GM11168 (cell line): ENCODE measurements around the gene APOOL.
"Not testable (repeated sequence)": the region's sequence is repeated elsewhere in the genome, so short reads cannot be mapped to it uniquely, and the experiment has no call there.

Source experiments
- in situ Hi-C: fragments of 300-500 bp; cut with MboI; formaldehyde crosslinking; loops from one replicate; pipeline ENCODE4 v1.12.0; 2022; ENCODE audit warnings: low sequenced_read_pairs; ENCODE audit not compliant: unreplicated experiment

The APOOL gene

GRCh38 chrX:85003655-85004244 is at the start of gene APOOL:
TSS of gene APOOL (plus strand) at chrX:85003877. CDS start at chrX:85003913, 36 bp downstream.
- in situ Hi-C loops: no loop called here

- in situ Hi-C loops: no loop called here
Measured at GRCh38 chrX:84956304-84956703, 47.4 kb upstream of the APOOL start.

- in situ Hi-C loops: no loop called here
Measured at GRCh38 chrX:84974803-84975202, 28.9 kb upstream of the APOOL start.

GRCh38 chrX:84991739-84992138 is 11.9 kb upstream of the APOOL start:
- in situ Hi-C loops: not testable (repeated sequence)

- in situ Hi-C loops: no loop called here
Measured at GRCh38 chrX:84993150-84993549, 10.5 kb upstream of the APOOL start.

- in situ Hi-C loops: no loop called here
Measured at GRCh38 chrX:85001344-85001743, 2.3 kb upstream of the APOOL start.

- in situ Hi-C loops: no loop called here
Measured at GRCh38 chrX:85004255-85004654, 578 bp downstream of the APOOL start.

- in situ Hi-C loops: no loop called here
Measured at GRCh38 chrX:85012098-85012497, 8.4 kb downstream of the APOOL start.

- in situ Hi-C loops: not testable (repeated sequence)
Measured at GRCh38 chrX:85015351-85015750, 11.7 kb downstream of the APOOL start.

GRCh38 chrX:85017721-85018120 is 14.0 kb downstream of the APOOL start:
- in situ Hi-C loops: no loop called here

GRCh38 chrX:85018471-85018870 is 14.8 kb downstream of the APOOL start:
- in situ Hi-C loops: no loop called here

GRCh38 chrX:85020216-85020615 is 16.5 kb downstream of the APOOL start:
- in situ Hi-C loops: no loop called here

GRCh38 chrX:85024044-85024443 is 20.4 kb downstream of the APOOL start:
- in situ Hi-C loops: no loop called here

GRCh38 chrX:85024562-85024961 is 20.9 kb downstream of the APOOL start:
- in situ Hi-C loops: no loop called here

GRCh38 chrX:85026170-85026569 is 22.5 kb downstream of the APOOL start:
- in situ Hi-C loops: no loop called here

- in situ Hi-C loops: no loop called here
Measured at GRCh38 chrX:85029043-85029442, 25.4 kb downstream of the APOOL start.

GRCh38 chrX:85031505-85031904 is 27.8 kb downstream of the APOOL start:
- in situ Hi-C loops: no loop called here

GRCh38 chrX:85037114-85037513 is 33.4 kb downstream of the APOOL start:
- in situ Hi-C loops: no loop called here

GRCh38 chrX:85051627-85052026 is 48.0 kb downstream of the APOOL start:
- in situ Hi-C loops: no loop called here

- in situ Hi-C loops: no loop called here
Measured at GRCh38 chrX:85052205-85052604, 48.5 kb downstream of the APOOL start.

- in situ Hi-C loops: no loop called here
Measured at GRCh38 chrX:85052636-85053343, 49.1 kb downstream of the APOOL start.
